A549 (cell line): ENCODE measurements around the gene ARHGEF37. TPM values are rescaled to one million over a fixed set of nuclear protein-coding genes. Genes with fewer than 3 reads are reported as not detected.
A peak's percentile ranks its signal among the peaks of the same experiment; 100 is the strongest.

Experiments
- ATAC-seq, 2 experiments: fragments of 200-7000 bp in 1 of 2; fragments of >200 bp in 1 of 2; cut with Nextera tagmentation in 1 of 2; cut with Tn5 transposase in 1 of 2; 3 replicates each; pipeline versions ENCODE4 v1.8.0 to v1.9.1; 2018 to 2020; ENCODE audit warnings: mild to moderate bottlenecking in 1 of 2, moderate library complexity in 1 of 2
- CTCF ChIA-PET: fragments of 300-600 bp; sonication (Branson Sonifier 250); formaldehyde crosslinking; extraction: SDS; loops from one replicate; lab custom pipeline; 2021; ENCODE audit warnings: antibody characterized with exemption, inconsistent platforms; lab: Yijun Ruan, JAX
- POLR2A ChIA-PET: fragments of 350-600 bp; formaldehyde crosslinking; extraction: SDS; loops from one replicate; lab custom pipeline; 2021; ENCODE audit warnings: antibody characterized with exemption, inconsistent platforms; lab: Yijun Ruan, JAX
- DNase-seq, 2 experiments: peaks; one replicate each; pipeline versions ENCODE4 v3.0.0 to v3.0.0-alpha.2; 2011 to 2016; ENCODE audit warnings: low read depth in 1 of 2, low spot score in 1 of 2
- FAIRE-seq: peaks from 2 replicates; lab custom pipeline; 2011; peaks lifted over from hg19 to GRCh38; lab: Jason Lieb, UNC
- H3K27ac ChIP-seq, 2 experiments: fragments of >200 bp; sonication (Bioruptor Twin); formaldehyde crosslinking; 3 replicates each; pipeline ENCODE4 v1.5.1; 2016 to 2017
- H3K4me1 ChIP-seq: fragments of >200 bp; sonication (Bioruptor Twin); formaldehyde crosslinking; 3 replicates; pipeline ENCODE4 v1.6.1; 2016
- H3K4me2 ChIP-seq: fragments of >200 bp; sonication (Bioruptor Twin); formaldehyde crosslinking; 3 replicates; pipeline ENCODE4 v1.6.1; 2016
- H3K4me3 ChIP-seq: fragments of >200 bp; sonication (Bioruptor Twin); formaldehyde crosslinking; 3 replicates; pipeline ENCODE4 v1.5.1; 2016
- H3K9me3 ChIP-seq: fragments of >200 bp; sonication (Bioruptor Twin); formaldehyde crosslinking; 3 replicates; pipeline ENCODE4 v1.6.1; 2016
- BHLHE40 ChIP-seq: IDR thresholded peaks from 2 replicates; pipeline ENCODE4 v1.6.1; 2012; ENCODE audit warnings: low read depth, low read length, inconsistent platforms
- CBX8 ChIP-seq: fragments of 200-600 bp; sonication (generic); IDR thresholded peaks from 2 replicates; pipeline ENCODE4 v1.6.1; 2016
- CEBPB ChIP-seq, 2 experiments: fragments of >200 bp in 1 of 2; sonication (Bioruptor Twin) in 1 of 2; formaldehyde crosslinking in 1 of 2; IDR thresholded peaks; 2 replicates each; pipeline ENCODE4 v1.6.1; 2012 to 2016
- ESRRA ChIP-seq: fragments of 150-350 bp; IDR thresholded peaks from 2 replicates; pipeline ENCODE4 v1.6.1; 2014; ENCODE audit warnings: mild to moderate bottlenecking, low read length, borderline replicate concordance
- FOSB ChIP-seq: fragments of 250-450 bp; sonication (Bioruptor Pico); IDR thresholded peaks from 2 replicates; pipeline ENCODE4 v1.5.0; 2020; ENCODE audit warnings: mild to moderate bottlenecking, moderate library complexity
- FOXS1 ChIP-seq: fragments of 250-450 bp; sonication (Bioruptor Pico); IDR thresholded peaks from 2 replicates; pipeline ENCODE4 v1.5.0; 2020; ENCODE audit warnings: mild to moderate bottlenecking, moderate library complexity
- HOXB13 ChIP-seq: fragments of 250-450 bp; sonication (Bioruptor Pico); IDR thresholded peaks from 2 replicates; pipeline ENCODE4 v1.5.0; 2020; ENCODE audit warnings: low read depth, mild to moderate bottlenecking, moderate library complexity
- HOXB5 ChIP-seq: fragments of 250-450 bp; sonication (Bioruptor Pico); IDR thresholded peaks from 2 replicates; pipeline ENCODE4 v1.5.0; 2020; ENCODE audit warnings: mild to moderate bottlenecking, moderate library complexity
- JUN ChIP-seq, 2 experiments: fragments of >200 bp; sonication (Bioruptor Twin); formaldehyde crosslinking; IDR thresholded peaks; 2 replicates in 1 of 2; 3 replicates in 1 of 2; pipeline ENCODE4 v1.6.1; 2016 to 2017
- JUNB ChIP-seq: fragments of >200 bp; sonication (Bioruptor Twin); formaldehyde crosslinking; IDR thresholded peaks from 2 replicates; pipeline ENCODE4 v1.6.1; 2016
- MAFK ChIP-seq: fragments of 450-650 bp; IDR thresholded peaks from 2 replicates; pipeline ENCODE4 v1.6.1; 2014; ENCODE audit not compliant: partially characterized antibody
- MYC ChIP-seq: IDR thresholded peaks from 2 replicates; pipeline ENCODE4 v1.6.1; 2012; ENCODE audit warnings: mild to moderate bottlenecking, inconsistent platforms, low read length, improper control_type of control experiment, borderline replicate concordance
- NFE2L2 ChIP-seq: fragments of 150-350 bp; conservative IDR thresholded peaks from 2 replicates; pipeline ENCODE4 v1.6.1; 2014; ENCODE audit warnings: low read length
- NR3C1 ChIP-seq: fragments of >200 bp; sonication (Bioruptor Twin); formaldehyde crosslinking; IDR thresholded peaks from 3 replicates; pipeline ENCODE4 v1.6.1; 2017
- PHF8 ChIP-seq: fragments of 200-600 bp; sonication (generic); IDR thresholded peaks from 2 replicates; pipeline ENCODE4 v1.6.1; 2016; ENCODE audit warnings: low read depth, mild to moderate bottlenecking, antibody characterized with exemption, moderate library complexity, borderline replicate concordance
- POLR2A ChIP-seq: IDR thresholded peaks from 2 replicates; pipeline ENCODE4 v1.6.1; 2012; ENCODE audit warnings: mild to moderate bottlenecking, low read length
- RFX5 ChIP-seq: fragments of 450-650 bp; IDR thresholded peaks from 2 replicates; pipeline ENCODE4 v1.7.1; 2014; ENCODE audit warnings: antibody characterized with exemption, mild to moderate bottlenecking, moderate library complexity
- RNF2 ChIP-seq: fragments of 200-600 bp; sonication (generic); IDR thresholded peaks from 2 replicates; pipeline ENCODE4 v1.6.1; 2016; ENCODE audit warnings: low read depth, mild to moderate bottlenecking, antibody characterized with exemption, moderate library complexity, borderline replicate concordance
- SREBF2 ChIP-seq: fragments of 450-650 bp; IDR thresholded peaks from 2 replicates; pipeline ENCODE4 v1.6.1; 2014; ENCODE audit warnings: mild to moderate bottlenecking, moderate library complexity
- TP53 ChIP-seq: fragments of 250-450 bp; sonication (Bioruptor Pico); IDR thresholded peaks from 2 replicates; pipeline ENCODE4 v1.5.0; 2021; ENCODE audit warnings: mild to moderate bottlenecking, moderate library complexity
- WGBS: methylation state at CpG from one replicate; pipeline ENCODE4 v1.1.6; 2017; ENCODE audit errors: missing lambda C conversion rate; 5-methylcytosine and 5-hydroxymethylcytosine counted together
- polyA plus RNA-seq, 4 experiments: library from polyadenylated mRNA; depleted of rRNA in 3 of 4; stranded (reverse); fragments of >200 nt; fragmentation: RNase III in 1 of 4; extraction: RNeasy Plus Mini Kit Qiagen cat#74134 plus additional on column Dnase treatment in 1 of 4; gene quantifications; 2 replicates in 3 of 4; 3 replicates in 1 of 4; pipeline ENCODE4 v1.2.3, GENCODE V29; 2011 to 2017
- TF ChIP-seq, protein P1 (sequence below): fragments of 200-600 bp; sonication (generic); IDR thresholded peaks from 2 replicates; pipeline ENCODE4 v1.6.1; 2016; ENCODE audit warnings: antibody characterized with exemption, mild to moderate bottlenecking, moderate library complexity
- TF ChIP-seq, protein P2 (sequence below): fragments of 450-650 bp; IDR thresholded peaks from 2 replicates; pipeline ENCODE4 v1.6.1; 2014; ENCODE audit warnings: antibody characterized with exemption

Gene ARHGEF37
- polyA plus RNA-seq, 2 of the 4 experiments (the other 2 are of a cell fraction), result 1.2 to 1.5 TPM

DNA sequence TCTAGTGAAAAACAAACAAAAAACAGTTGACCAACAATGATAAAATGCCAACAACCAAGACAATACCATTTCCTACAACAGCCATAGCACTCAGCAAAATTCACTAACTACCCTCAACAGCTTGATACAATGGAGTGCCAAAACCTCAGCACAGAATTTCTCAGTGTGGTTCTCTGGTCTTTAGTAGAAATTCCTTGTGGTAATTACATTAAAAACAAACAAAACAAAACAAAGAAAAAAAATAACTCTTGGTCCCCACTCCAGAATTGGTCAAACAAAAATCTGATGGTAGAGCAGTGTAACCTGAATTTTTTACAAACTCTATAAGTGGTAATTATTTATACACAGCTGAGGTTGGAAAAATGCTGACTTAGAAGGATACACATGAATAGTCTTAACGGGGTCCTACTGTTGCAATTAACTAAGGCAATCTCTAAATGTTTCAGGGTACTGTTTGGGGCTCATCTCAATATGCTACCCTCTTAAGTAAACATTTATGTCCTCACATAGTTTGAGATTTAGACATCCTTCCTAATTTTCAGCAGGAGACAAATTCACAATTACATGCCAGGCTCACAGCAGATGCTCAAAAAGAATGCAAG is 43.8 kb upstream of the ARHGEF37 start:
- no peak overlapping the region for H3K4me2 ChIP-seq
- ChIA-PET POLR2A (interaction anchor here (0.5 kb wide), 1 partner anchor 185 kb away, joined by 3 read pairs; no protein-coding TSS in a partner anchor), CTCF (interaction anchor here (0.9 to 1.1 kb wide), 2 partner anchors 12 to 155 kb away, joined by 3 read pairs; no protein-coding TSS in a partner anchor)
- FAIRE-seq (no peak), ATAC-seq (no peak), DNase-seq (no peak)
- 97% methylated on average over 1 of the region's 1 CpG for WGBS
- H3K4me3 ChIP-seq, result no peak overlapping the region
- TF ChIP-seq TP53 (CRISPR knock-in tag), result no peak
- TF ChIP-seq MAFK, result peak; percentile 43
- H3K4me1 ChIP-seq, result peaks cover 14% of the 10 kb centered on the region; the same call in 2 of the 3 replicates
- H3K9me3 ChIP-seq, result no peaks in the 10 kb centered on the region
- H3K27ac ChIP-seq, result no peak overlapping the region

DNA sequence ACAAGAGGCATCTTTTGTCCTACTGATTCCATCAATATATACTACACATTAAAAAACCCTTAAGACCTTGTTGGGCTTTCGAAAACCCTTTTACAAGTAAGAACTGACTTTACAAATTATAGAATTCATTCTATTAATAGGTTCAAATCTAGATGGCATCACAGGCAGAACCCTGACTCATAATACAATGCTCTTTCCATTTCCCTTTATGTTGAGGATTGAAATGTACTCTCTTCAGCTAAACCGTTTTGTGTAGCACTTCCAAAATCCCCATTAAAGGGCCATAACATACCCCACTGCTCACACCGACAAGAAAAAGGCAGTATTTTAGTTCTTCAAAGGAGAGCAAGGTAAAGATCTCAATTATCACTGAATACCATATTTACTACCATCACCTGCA is 41.2 kb upstream of the ARHGEF37 start:
- Histone ChIP-seq H3K9me3 (no peaks in the 10 kb centered on the region), H3K4me3 (no peak overlapping the region), H3K4me1 (peaks cover 23% of the 10 kb centered on the region), H3K4me2 (0 out of 3 replicates have a peak overlapping the region, but pooled peaks have one; percentile 8), H3K27ac (no peak overlapping the region)
- 60% methylated on average over 3 of the region's 3 CpGs for WGBS
- no peak for DNase-seq
- ATAC-seq, result no peak
- no peak for FAIRE-seq
- TF ChIP-seq BHLHE40 (no peak), RNF2 (no peak), HOXB13 (no peak), FOSB (CRISPR knock-in tag) (no peak), CBX8 (no peak), JUNB (no peak), FOXS1 (no peak), PHF8 (no peak), NR3C1 (no peak), HOXB5 (CRISPR knock-in tag) (no peak), POLR2A (no peak), CEBPB (IDR thresholded peaks at IDR 0.05) (no peak), MYC (no peak), SREBF2 (no peak), RFX5 (no peak)
- TF ChIP-seq, protein P1, sequence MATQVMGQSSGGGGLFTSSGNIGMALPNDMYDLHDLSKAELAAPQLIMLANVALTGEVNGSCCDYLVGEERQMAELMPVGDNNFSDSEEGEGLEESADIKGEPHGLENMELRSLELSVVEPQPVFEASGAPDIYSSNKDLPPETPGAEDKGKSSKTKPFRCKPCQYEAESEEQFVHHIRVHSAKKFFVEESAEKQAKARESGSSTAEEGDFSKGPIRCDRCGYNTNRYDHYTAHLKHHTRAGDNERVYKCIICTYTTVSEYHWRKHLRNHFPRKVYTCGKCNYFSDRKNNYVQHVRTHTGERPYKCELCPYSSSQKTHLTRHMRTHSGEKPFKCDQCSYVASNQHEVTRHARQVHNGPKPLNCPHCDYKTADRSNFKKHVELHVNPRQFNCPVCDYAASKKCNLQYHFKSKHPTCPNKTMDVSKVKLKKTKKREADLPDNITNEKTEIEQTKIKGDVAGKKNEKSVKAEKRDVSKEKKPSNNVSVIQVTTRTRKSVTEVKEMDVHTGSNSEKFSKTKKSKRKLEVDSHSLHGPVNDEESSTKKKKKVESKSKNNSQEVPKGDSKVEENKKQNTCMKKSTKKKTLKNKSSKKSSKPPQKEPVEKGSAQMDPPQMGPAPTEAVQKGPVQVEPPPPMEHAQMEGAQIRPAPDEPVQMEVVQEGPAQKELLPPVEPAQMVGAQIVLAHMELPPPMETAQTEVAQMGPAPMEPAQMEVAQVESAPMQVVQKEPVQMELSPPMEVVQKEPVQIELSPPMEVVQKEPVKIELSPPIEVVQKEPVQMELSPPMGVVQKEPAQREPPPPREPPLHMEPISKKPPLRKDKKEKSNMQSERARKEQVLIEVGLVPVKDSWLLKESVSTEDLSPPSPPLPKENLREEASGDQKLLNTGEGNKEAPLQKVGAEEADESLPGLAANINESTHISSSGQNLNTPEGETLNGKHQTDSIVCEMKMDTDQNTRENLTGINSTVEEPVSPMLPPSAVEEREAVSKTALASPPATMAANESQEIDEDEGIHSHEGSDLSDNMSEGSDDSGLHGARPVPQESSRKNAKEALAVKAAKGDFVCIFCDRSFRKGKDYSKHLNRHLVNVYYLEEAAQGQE, result no peak
- CTCF ChIA-PET, result interaction anchor here (0.7 to 1.3 kb wide), 4 partner anchors 10 to 98 kb away, joined by 3 to 6 read pairs (median 3); no protein-coding TSS in a partner anchor
- POLR2A ChIA-PET, result interaction anchor here (1.0 kb wide), 1 partner anchor 12 kb away, joined by 3 read pairs; no protein-coding TSS in a partner anchor

DNA sequence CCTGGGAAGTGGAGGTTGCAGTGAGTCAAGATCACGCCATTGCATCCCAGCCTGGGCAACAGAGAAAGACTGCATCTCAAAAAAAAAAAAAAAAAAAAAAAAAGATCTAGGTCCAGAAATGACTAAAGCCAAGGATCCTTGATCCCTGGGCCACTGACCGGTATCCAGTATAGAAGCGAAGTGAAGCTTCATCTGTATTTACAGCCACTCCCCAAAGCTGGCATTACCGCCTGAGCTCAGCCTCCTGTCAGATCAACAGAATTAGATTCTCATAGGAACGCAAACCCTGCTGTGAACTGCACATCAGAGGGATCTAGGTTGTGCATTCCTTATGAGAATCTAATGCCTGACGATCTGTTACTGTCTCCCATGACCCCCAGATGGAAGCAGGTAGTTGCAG is 39.4 kb upstream of the ARHGEF37 start:
- ChIA-PET POLR2A (interaction anchor here (0.7 kb wide), 1 partner anchor 119 kb away, joined by 3 read pairs; no protein-coding TSS in a partner anchor), CTCF (interaction anchor here (1.0 to 1.6 kb wide), 3 partner anchors 10 to 25 kb away, joined by 3 to 9 read pairs (median 4); partner anchors contain the start of gene CSNK1A1)
- WGBS, result 90% methylated on average over 6 of the region's 6 CpGs
- peaks cover 26% of the 10 kb centered on the region for H3K4me1 ChIP-seq
- H3K9me3 ChIP-seq, result no peaks in the 10 kb centered on the region
- FAIRE-seq (no peak), ATAC-seq (no peak), DNase-seq (no peak)
- no peak overlapping the region for H3K4me3 ChIP-seq
- no peak overlapping the region for H3K4me2 ChIP-seq
- no peak overlapping the region for H3K27ac ChIP-seq
- TF ChIP-seq, protein P2, sequence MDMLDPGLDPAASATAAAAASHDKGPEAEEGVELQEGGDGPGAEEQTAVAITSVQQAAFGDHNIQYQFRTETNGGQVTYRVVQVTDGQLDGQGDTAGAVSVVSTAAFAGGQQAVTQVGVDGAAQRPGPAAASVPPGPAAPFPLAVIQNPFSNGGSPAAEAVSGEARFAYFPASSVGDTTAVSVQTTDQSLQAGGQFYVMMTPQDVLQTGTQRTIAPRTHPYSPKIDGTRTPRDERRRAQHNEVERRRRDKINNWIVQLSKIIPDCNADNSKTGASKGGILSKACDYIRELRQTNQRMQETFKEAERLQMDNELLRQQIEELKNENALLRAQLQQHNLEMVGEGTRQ, result no peak
- TF ChIP-seq JUN (IDR thresholded peaks at IDR 0.05) (no peak), NFE2L2 (no peak), ESRRA (no peak), MYC (no peak), TP53 (CRISPR knock-in tag) (no peak)
